KMS-11 (cell line): ENCODE data around the gene ALOXE3.

Experiments
- H2AFZ ChIP-seq: fragments of 200-600 bp; sonication (generic); 2 replicates; pipeline ENCODE4 v1.6.1; 2016; ENCODE audit warnings: antibody characterized with exemption, mixed run types, low read depth
- H3K27ac ChIP-seq: fragments of 200-600 bp; sonication (generic); 2 replicates; pipeline ENCODE4 v1.6.1; 2016; ENCODE audit warnings: mild to moderate bottlenecking, mixed run types
- H3K27me3 ChIP-seq: fragments of 200-600 bp; sonication (generic); 2 replicates; pipeline ENCODE4 v1.6.1; 2017; ENCODE audit warnings: mild to moderate bottlenecking, low read depth, mixed run types, moderate library complexity; ENCODE audit not compliant: insufficient read depth
- H3K36me3 ChIP-seq: fragments of 200-600 bp; sonication (generic); 2 replicates; pipeline ENCODE4 v1.6.1; 2017; ENCODE audit warnings: mild to moderate bottlenecking, mixed run types; ENCODE audit not compliant: insufficient read depth
- H3K4me1 ChIP-seq: fragments of 200-600 bp; sonication (generic); 2 replicates; pipeline ENCODE4 v1.6.1; 2016; ENCODE audit warnings: mild to moderate bottlenecking, low read depth, mixed run types; ENCODE audit not compliant: poor library complexity, severe bottlenecking
- H3K4me2 ChIP-seq: fragments of 200-600 bp; sonication (generic); 2 replicates; pipeline ENCODE4 v1.7.0; 2016; ENCODE audit warnings: mild to moderate bottlenecking, mixed run types
- H3K4me3 ChIP-seq: fragments of 200-600 bp; sonication (generic); IDR thresholded peaks from 2 replicates; pipeline ENCODE4 v1.6.1; 2017; ENCODE audit warnings: low read depth, low read length, mixed read lengths; ENCODE audit not compliant: insufficient read depth
- H3K79me2 ChIP-seq: fragments of 200-600 bp; sonication (generic); 2 replicates; pipeline ENCODE4 v1.6.1; 2016; ENCODE audit warnings: low read depth, mixed run types; ENCODE audit not compliant: insufficient read depth
- H3K9ac ChIP-seq: fragments of 200-600 bp; sonication (generic); 2 replicates; pipeline ENCODE4 v1.6.1; 2016; ENCODE audit warnings: mild to moderate bottlenecking, mixed run types
- H4K20me1 ChIP-seq: fragments of 200-600 bp; sonication (generic); 2 replicates; pipeline ENCODE4 v1.6.1; 2016; ENCODE audit warnings: mild to moderate bottlenecking, mixed run types; ENCODE audit not compliant: insufficient read depth
- TF ChIP-seq, protein P1 (sequence below): fragments of 200-600 bp; sonication (generic); conservative IDR thresholded peaks from 2 replicates; pipeline ENCODE4 v1.6.1; 2017; ENCODE audit warnings: low read depth, mild to moderate bottlenecking, antibody characterized with exemption, low read length, moderate library complexity, mixed read lengths

Gene ALOXE3

DNA sequence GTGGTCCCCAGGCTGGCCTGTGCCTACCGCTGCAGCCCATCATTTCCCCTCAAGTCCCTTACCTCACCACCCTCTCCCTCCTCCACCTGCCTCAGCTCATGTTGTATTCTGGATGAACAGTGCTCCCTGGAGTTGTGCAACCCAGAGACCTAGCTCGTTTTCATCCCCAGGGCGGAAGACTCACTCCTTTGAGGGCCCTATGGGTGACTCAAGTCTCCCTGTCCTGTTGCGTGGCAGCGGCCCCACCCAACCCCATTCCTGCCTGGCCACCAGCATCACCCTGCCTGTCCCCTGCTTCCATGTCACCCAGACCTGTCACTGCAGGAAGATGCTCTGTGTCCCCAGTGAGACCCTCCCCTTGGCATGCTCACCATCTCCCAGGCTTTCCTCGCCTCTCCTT lies 34.1 kb downstream of the ALOXE3 start:
- TF ChIP-seq, protein P1, sequence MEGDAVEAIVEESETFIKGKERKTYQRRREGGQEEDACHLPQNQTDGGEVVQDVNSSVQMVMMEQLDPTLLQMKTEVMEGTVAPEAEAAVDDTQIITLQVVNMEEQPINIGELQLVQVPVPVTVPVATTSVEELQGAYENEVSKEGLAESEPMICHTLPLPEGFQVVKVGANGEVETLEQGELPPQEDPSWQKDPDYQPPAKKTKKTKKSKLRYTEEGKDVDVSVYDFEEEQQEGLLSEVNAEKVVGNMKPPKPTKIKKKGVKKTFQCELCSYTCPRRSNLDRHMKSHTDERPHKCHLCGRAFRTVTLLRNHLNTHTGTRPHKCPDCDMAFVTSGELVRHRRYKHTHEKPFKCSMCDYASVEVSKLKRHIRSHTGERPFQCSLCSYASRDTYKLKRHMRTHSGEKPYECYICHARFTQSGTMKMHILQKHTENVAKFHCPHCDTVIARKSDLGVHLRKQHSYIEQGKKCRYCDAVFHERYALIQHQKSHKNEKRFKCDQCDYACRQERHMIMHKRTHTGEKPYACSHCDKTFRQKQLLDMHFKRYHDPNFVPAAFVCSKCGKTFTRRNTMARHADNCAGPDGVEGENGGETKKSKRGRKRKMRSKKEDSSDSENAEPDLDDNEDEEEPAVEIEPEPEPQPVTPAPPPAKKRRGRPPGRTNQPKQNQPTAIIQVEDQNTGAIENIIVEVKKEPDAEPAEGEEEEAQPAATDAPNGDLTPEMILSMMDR: no peak
- Histone ChIP-seq H2AFZ (no peak overlapping the region), H3K4me2 (no peak overlapping the region), H3K4me1 (no peaks in the 10 kb centered on the region), H3K4me3 (no peak overlapping the region), H3K27ac (no peak overlapping the region), H3K79me2 (no peaks in the 10 kb centered on the region), H3K36me3 (no peaks in the 10 kb centered on the region), H4K20me1 (no peaks in the 10 kb centered on the region), H3K9ac (no peak overlapping the region), H3K27me3 (no peaks in the 10 kb centered on the region; the same call in 1 of the 2 replicates)

DNA sequence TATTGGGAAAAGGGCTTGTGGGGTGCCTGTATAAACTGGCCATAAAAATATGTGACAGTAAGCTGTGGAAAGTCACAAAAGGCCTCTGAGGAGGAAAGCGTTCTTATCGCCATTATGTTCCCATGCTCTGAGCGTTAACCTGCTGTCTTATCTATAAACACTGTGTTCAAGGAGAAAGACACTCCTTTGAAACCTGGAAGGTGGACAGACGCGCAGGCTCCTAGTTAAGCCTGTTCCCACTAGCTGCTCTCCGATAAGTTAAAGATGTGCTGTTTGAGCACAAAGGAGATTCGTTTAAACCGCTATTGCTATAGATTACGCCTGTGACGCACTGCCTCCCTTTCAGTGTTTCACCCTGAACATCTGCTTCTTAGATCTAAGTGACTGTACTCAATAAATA lies 36.0 kb downstream of the ALOXE3 start:
- Histone ChIP-seq H3K36me3 (no peaks in the 10 kb centered on the region), H3K27me3 (no peaks in the 10 kb centered on the region), H3K4me2 (no peak overlapping the region), H3K4me3 (no peak overlapping the region), H4K20me1 (no peaks in the 10 kb centered on the region), H3K79me2 (no peaks in the 10 kb centered on the region), H2AFZ (no peak overlapping the region), H3K27ac (no peak overlapping the region), H3K9ac (no peak overlapping the region), H3K4me1 (no peaks in the 10 kb centered on the region)
- TF ChIP-seq, protein P1: no peak

DNA sequence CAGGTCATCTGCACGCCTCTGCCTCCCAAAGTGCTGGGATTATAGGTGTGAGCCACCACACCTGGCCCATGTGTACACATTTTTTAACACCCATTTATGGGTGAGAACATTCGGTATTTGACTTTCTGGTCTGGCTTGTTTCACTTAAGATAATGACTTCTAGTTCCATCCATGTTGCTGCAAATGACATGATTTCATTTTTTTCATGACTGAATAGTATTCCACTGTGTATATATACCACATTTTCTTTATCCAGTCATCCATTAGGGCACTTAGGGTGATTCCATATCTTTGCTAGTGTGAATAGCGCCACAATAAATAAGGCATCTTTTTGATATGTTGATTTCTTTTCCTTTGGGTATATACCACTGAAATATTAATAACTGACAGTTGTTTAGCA lies 36.4 kb downstream of the ALOXE3 start:
- Histone ChIP-seq H3K4me3 (no peak overlapping the region), H3K4me1 (no peaks in the 10 kb centered on the region), H3K27ac (no peak overlapping the region), H2AFZ (no peak overlapping the region), H3K27me3 (no peaks in the 10 kb centered on the region), H3K9ac (no peak overlapping the region), H3K4me2 (no peak overlapping the region), H4K20me1 (no peaks in the 10 kb centered on the region), H3K36me3 (no peaks in the 10 kb centered on the region), H3K79me2 (no peaks in the 10 kb centered on the region)
- TF ChIP-seq, protein P1: no peak

DNA sequence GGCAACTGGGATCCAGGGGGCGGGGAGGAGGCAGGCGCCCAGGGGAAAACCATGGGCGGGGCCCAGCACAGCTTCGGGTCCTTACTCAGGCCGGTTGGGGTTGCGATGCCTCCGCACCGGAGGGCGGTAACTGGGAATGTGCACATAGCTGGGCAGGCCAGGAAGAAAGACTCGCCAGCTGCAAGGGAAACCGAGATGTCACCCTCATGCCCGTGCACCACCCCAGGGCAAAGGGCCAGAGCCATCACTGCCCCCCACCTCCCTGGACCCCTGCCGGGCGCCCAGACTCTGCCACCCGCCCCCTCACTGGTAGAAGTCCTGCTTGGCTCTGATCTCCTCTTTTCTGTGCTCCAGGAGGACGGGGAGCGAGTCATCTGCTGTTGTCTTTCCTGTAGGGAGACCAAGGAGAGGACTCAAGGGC lies 37.5 kb downstream of the ALOXE3 start:
- TF ChIP-seq, protein P1: no peak
- H3K4me3 ChIP-seq: no peak overlapping the region
- no peak overlapping the region for H2AFZ ChIP-seq
- H4K20me1 ChIP-seq: no peaks in the 10 kb centered on the region
- H3K36me3 ChIP-seq: no peaks in the 10 kb centered on the region
- no peaks in the 10 kb centered on the region for H3K4me1 ChIP-seq
- no peak overlapping the region for H3K9ac ChIP-seq
- no peak overlapping the region for H3K4me2 ChIP-seq
- no peaks in the 10 kb centered on the region for H3K79me2 ChIP-seq
- no peaks in the 10 kb centered on the region for H3K27me3 ChIP-seq
- H3K27ac ChIP-seq: no peak overlapping the region
